H9 (cell line): ENCODE data around the gene ATP5MC3. TPM values are rescaled to one million over a fixed set of nuclear protein-coding genes. Genes with fewer than 3 reads are reported as not detected.

Source experiments
- DNase-seq: peaks from one replicate; pipeline ENCODE4 v3.0.0-alpha.2; 2017
- H2AFZ ChIP-seq: one replicate; pipeline ENCODE4 v1.6.1; 2013; ENCODE audit warnings: mild to moderate bottlenecking, low read length, control low read depth, moderate library complexity
- H2AK5ac ChIP-seq: 2 replicates; pipeline ENCODE4 v1.6.1; 2013; ENCODE audit warnings: low read length, control low read depth, mixed read lengths; ENCODE audit not compliant: insufficient read length
- H2BK120ac ChIP-seq: one replicate; pipeline ENCODE4 v1.6.1; 2013; ENCODE audit warnings: low read depth, mild to moderate bottlenecking, low read length, control low read depth, inconsistent platforms; ENCODE audit not compliant: poor library complexity, severe bottlenecking
- H2BK12ac ChIP-seq: 2 replicates; pipeline ENCODE4 v1.6.1; 2013; ENCODE audit warnings: low read length, control low read depth, mixed read lengths, low read depth; ENCODE audit not compliant: insufficient read length
- H2BK15ac ChIP-seq: 2 replicates; pipeline ENCODE4 v1.6.1; 2013; ENCODE audit warnings: low read depth, low read length, control low read depth
- H2BK20ac ChIP-seq: one replicate; pipeline ENCODE4 v1.6.1; 2013; ENCODE audit warnings: low read depth, mild to moderate bottlenecking, low read length, control low read depth, inconsistent platforms; ENCODE audit not compliant: poor library complexity, severe bottlenecking
- H2BK5ac ChIP-seq: 2 replicates; pipeline ENCODE4 v1.6.1; 2013; ENCODE audit warnings: low read length, control low read depth, mixed read lengths; ENCODE audit not compliant: insufficient read length
- H3K14ac ChIP-seq: 2 replicates; pipeline ENCODE4 v1.6.1; 2013; ENCODE audit warnings: low read length, control low read depth; ENCODE audit not compliant: insufficient read depth
- H3K18ac ChIP-seq: 2 replicates; pipeline ENCODE4 v1.6.1; 2013; ENCODE audit warnings: low read depth, mild to moderate bottlenecking, mixed read lengths, low read length, control low read depth; ENCODE audit not compliant: insufficient read length
- H3K23ac ChIP-seq: 2 replicates; pipeline ENCODE4 v1.6.1; 2013; ENCODE audit warnings: low read length, control low read depth, mixed read lengths, low read depth; ENCODE audit not compliant: insufficient read length
- H3K23me2 ChIP-seq: 2 replicates; pipeline ENCODE4 v1.6.1; 2013; ENCODE audit warnings: low read depth, mild to moderate bottlenecking, mixed read lengths, low read length, control low read depth; ENCODE audit not compliant: insufficient read length, poor library complexity, severe bottlenecking
- H3K27ac ChIP-seq: 2 replicates; pipeline ENCODE4 v1.5.1; 2013; ENCODE audit warnings: low read length, control low read depth, mixed read lengths, low read depth; ENCODE audit not compliant: insufficient read length
- H3K27me3 ChIP-seq: 2 replicates; pipeline ENCODE4 v1.6.1; 2013; ENCODE audit warnings: low read length, control low read depth, inconsistent platforms; ENCODE audit not compliant: insufficient read depth
- H3K4ac ChIP-seq: 2 replicates; pipeline ENCODE4 v1.6.1; 2013; ENCODE audit warnings: low read depth, mild to moderate bottlenecking, control low read depth, inconsistent platforms, low read length, moderate library complexity
- H3K4me1 ChIP-seq: 2 replicates; pipeline ENCODE4 v1.6.1; 2013; ENCODE audit warnings: low read length, control low read depth, inconsistent platforms; ENCODE audit not compliant: insufficient read depth
- H3K4me2 ChIP-seq: 2 replicates; pipeline ENCODE4 v1.6.1; 2013; ENCODE audit warnings: low read length, control low read depth, mixed read lengths; ENCODE audit not compliant: insufficient read length, insufficient read depth
- H3K56ac ChIP-seq: 2 replicates; pipeline ENCODE4 v1.6.1; 2013; ENCODE audit warnings: low read depth, mild to moderate bottlenecking, mixed read lengths, low read length, control low read depth; ENCODE audit not compliant: insufficient read length
- H3K79me1 ChIP-seq: 2 replicates; pipeline ENCODE4 v1.6.1; 2013; ENCODE audit warnings: low read depth, mild to moderate bottlenecking, moderate library complexity, low read length, control low read depth, inconsistent platforms; ENCODE audit not compliant: insufficient read depth, poor library complexity, severe bottlenecking
- H3K79me2 ChIP-seq: 2 replicates; pipeline ENCODE4 v1.6.1; 2013; ENCODE audit warnings: low read length, control low read depth, inconsistent platforms; ENCODE audit not compliant: insufficient read depth
- H3K9ac ChIP-seq: 2 replicates; pipeline ENCODE4 v1.6.1; 2013; ENCODE audit warnings: low read length, control low read depth, mixed read lengths; ENCODE audit not compliant: insufficient read length; ENCODE audit errors: extremely low read depth
- H3K9me3 ChIP-seq: one replicate; pipeline ENCODE4 v1.6.1; 2013; ENCODE audit warnings: low read depth, low read length, inconsistent platforms; ENCODE audit not compliant: control insufficient read depth
- H3T11ph ChIP-seq: one replicate; pipeline ENCODE4 v1.6.1; 2013; ENCODE audit warnings: mild to moderate bottlenecking, low read length, control low read depth, inconsistent platforms
- H4K20me1 ChIP-seq: one replicate; pipeline ENCODE4 v1.6.1; 2013; ENCODE audit not compliant: control insufficient read depth, insufficient read length, insufficient read depth
- H4K5ac ChIP-seq: 2 replicates; pipeline ENCODE4 v1.6.1; 2013; ENCODE audit warnings: low read depth, mild to moderate bottlenecking, mixed read lengths, low read length, control low read depth; ENCODE audit not compliant: insufficient read length
- H4K8ac ChIP-seq: replicated peaks from 2 replicates; pipeline ENCODE4 v1.6.1; 2013; ENCODE audit warnings: low read length, control low read depth, mixed read lengths, low read depth; ENCODE audit not compliant: insufficient read length
- H4K91ac ChIP-seq: 2 replicates; pipeline ENCODE4 v1.6.1; 2013; ENCODE audit warnings: low read depth, mild to moderate bottlenecking, moderate library complexity, mixed read lengths, low read length, control low read depth; ENCODE audit not compliant: insufficient read length
- H3K27ac Mint-ChIP-seq, 3 experiments: 2 replicates in 2 of 3; 3 replicates in 1 of 3; pipeline ENCODE4 v1.8.0; 2020 to 2021; ENCODE audit warnings: mixed read lengths in 3 of 3, mild to moderate bottlenecking in 1 of 3, moderate library complexity in 1 of 3
- H3K27me3 Mint-ChIP-seq: 2 replicates; pipeline ENCODE4 v1.8.0; 2021; ENCODE audit warnings: low read depth, mild to moderate bottlenecking, moderate library complexity, mixed read lengths
- H3K36me3 Mint-ChIP-seq, 3 experiments: 2 replicates in 2 of 3; 3 replicates in 1 of 3; pipeline ENCODE4 v1.8.0; 2020 to 2021; ENCODE audit warnings: low read depth in 3 of 3, mixed read lengths in 3 of 3; ENCODE audit not compliant: insufficient read depth in 1 of 3
- H3K4me1 Mint-ChIP-seq, 2 experiments: 2 replicates each; pipeline ENCODE4 v1.8.0; 2020; ENCODE audit warnings: mixed read lengths in 2 of 2
- H3K4me3 Mint-ChIP-seq, 2 experiments: 2 replicates in 1 of 2; 3 replicates in 1 of 2; pipeline ENCODE4 v1.8.0; 2020 to 2021; ENCODE audit warnings: mild to moderate bottlenecking in 2 of 2, mixed read lengths in 2 of 2, moderate library complexity in 1 of 2
- H3K9me3 Mint-ChIP-seq, 2 experiments: 2 replicates in 1 of 2; 3 replicates in 1 of 2; pipeline ENCODE4 v1.8.0; 2020; ENCODE audit warnings: mild to moderate bottlenecking in 2 of 2, mixed read lengths in 2 of 2, moderate library complexity in 1 of 2
- CTCF ChIP-seq: fragments of 200-600 bp; sonication (generic); conservative IDR thresholded peaks from 3 replicates; pipeline ENCODE4 v1.8.0; 2021; ENCODE audit warnings: antibody characterized with exemption, mild to moderate bottlenecking
- WGBS: extraction: QIAGEN DNeasy Blood & Tissue Kit; methylation state at CpG from one replicate; pipeline ENCODE4 v1.1.7; 2013; ENCODE audit warnings: missing lambda C conversion rate, low lambda C conversion rate, mixed read lengths; ENCODE audit not compliant: insufficient read length; ENCODE audit errors: extremely low coverage; 5-methylcytosine and 5-hydroxymethylcytosine counted together
- total RNA-seq: library from RNA; stranded (reverse); gene quantifications from 2 replicates; pipeline ENCODE4 v1.2.1, GENCODE V29; 2021

Gene ATP5MC3
- total RNA-seq, 1 experiment from 2014 or later: 326 TPM

GRCh38 chr2:175187378-175187777, 5.9 kb upstream of the ATP5MC3 start:
- no peak overlapping the region for H3K9ac ChIP-seq
- peaks cover 0 to 5% of the 10 kb centered on the region in 2 experiments; a peak in 1 of 4 replicates for H3K4me1 Mint-ChIP-seq
- no peaks in the 10 kb centered on the region for H3K4me1 ChIP-seq
- no peak overlapping the region for H2BK5ac ChIP-seq
- H3K27ac ChIP-seq: no peak overlapping the region
- no peak overlapping the region for H3K23ac ChIP-seq
- no peak overlapping the region for H4K91ac ChIP-seq
- H3K27me3 ChIP-seq: no peaks in the 10 kb centered on the region
- H4K8ac ChIP-seq: no peak overlapping the region
- no peak overlapping the region for H3K27ac Mint-ChIP-seq
- H3K9me3 Mint-ChIP-seq: peaks cover 0 to 9% of the 10 kb centered on the region in 2 experiments; a peak in 2 of 5 replicates
- H2BK20ac ChIP-seq: no peak overlapping the region
- DNase-seq: peak; percentile 48
- no peak overlapping the region for H3T11ph ChIP-seq
- no peaks in the 10 kb centered on the region for H3K9me3 ChIP-seq
- no peak overlapping the region for H3K18ac ChIP-seq
- no peak overlapping the region for H2BK120ac ChIP-seq
- no CpG with 5 or more reads among the region's 1 CpG for WGBS
- H3K14ac ChIP-seq: no peak overlapping the region
- peak; percentile 54 for TF ChIP-seq CTCF
- H2BK15ac ChIP-seq: no peak overlapping the region
- H3K36me3 Mint-ChIP-seq: no peaks in the 10 kb centered on the region
- no peak overlapping the region for H3K4ac ChIP-seq
- no peak overlapping the region for H2AFZ ChIP-seq
- H4K20me1 ChIP-seq: no peaks in the 10 kb centered on the region
- no peak overlapping the region for H2AK5ac ChIP-seq
- no peaks in the 10 kb centered on the region for H3K23me2 ChIP-seq
- peaks cover 3% of the 10 kb centered on the region; the same call in 1 of the 2 replicates for H3K27me3 Mint-ChIP-seq
- H3K56ac ChIP-seq: no peak overlapping the region
- no peak overlapping the region for H2BK12ac ChIP-seq
- H3K4me2 ChIP-seq: no peak overlapping the region
- no peak overlapping the region for H4K5ac ChIP-seq
- H3K79me2 ChIP-seq: no peaks in the 10 kb centered on the region
- no peak overlapping the region for H3K4me3 Mint-ChIP-seq
- no peaks in the 10 kb centered on the region for H3K79me1 ChIP-seq
